Medulla oblongata (tissue), 1 donor: ENCODE data around the gene SOAT2.

Experiments used
- DNase-seq: peaks from one replicate; pipeline ENCODE4 v3.0.0-alpha.2; 2015; ENCODE audit errors: extremely low spot score

SOAT2 gene

DNA sequence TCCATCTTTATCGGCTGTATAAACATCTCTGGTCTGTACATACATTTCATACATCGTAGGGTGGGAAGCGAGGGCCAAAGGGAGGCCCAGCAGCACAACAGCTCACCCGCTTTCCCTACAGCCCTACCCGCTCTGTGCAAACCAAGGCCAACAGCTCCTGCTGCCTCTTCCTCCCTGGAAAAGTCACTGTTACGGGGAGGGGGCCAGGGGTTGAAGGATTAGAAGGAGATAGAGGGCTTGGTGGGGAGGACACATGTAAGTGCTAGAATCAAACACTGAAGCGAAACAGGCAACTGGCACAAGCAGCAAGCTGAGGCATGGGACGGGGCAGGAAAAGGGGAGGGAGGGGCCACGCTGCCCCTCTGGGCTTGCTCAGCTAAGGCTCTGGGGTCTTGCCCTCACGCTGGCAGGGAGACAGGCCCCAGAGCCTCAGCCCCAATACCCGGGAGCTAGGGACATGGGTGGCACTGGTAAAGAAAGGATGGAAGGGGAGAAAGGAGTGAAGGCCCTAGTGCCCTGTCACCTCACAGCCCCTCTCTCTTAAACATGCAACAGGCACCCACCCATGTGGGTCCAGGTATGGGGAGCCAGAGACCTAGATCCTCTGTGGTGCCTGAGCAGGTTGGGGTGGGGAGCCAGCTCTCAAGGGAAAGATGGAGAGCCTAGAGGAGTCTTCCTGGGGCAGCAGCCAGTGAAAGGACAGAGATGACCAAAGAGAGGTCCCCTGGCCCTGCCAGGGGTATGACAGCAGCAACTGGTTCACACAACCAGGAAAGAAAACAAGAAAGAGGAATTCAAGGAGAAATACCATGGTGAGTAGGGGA, 38.5 kb upstream of the SOAT2 start:
- no peak for DNase-seq

- no peak for DNase-seq
Measured at GRCh38 chr12:53065470-53065869, 37.8 kb upstream of the SOAT2 start.

- peak; percentile 81 for DNase-seq
Measured at GRCh38 chr12:53065975-53066931, 37.0 kb upstream of the SOAT2 start.

- DNase-seq: no peak
Measured at GRCh38 chr12:53067074-53067992, 36.0 kb upstream of the SOAT2 start.

GRCh38 chr12:53067993-53068770, 35.1 kb upstream of the SOAT2 start:
- DNase-seq: no peak

- DNase-seq: no peak
Measured at GRCh38 chr12:53068811-53069585, 34.3 kb upstream of the SOAT2 start.

DNA sequence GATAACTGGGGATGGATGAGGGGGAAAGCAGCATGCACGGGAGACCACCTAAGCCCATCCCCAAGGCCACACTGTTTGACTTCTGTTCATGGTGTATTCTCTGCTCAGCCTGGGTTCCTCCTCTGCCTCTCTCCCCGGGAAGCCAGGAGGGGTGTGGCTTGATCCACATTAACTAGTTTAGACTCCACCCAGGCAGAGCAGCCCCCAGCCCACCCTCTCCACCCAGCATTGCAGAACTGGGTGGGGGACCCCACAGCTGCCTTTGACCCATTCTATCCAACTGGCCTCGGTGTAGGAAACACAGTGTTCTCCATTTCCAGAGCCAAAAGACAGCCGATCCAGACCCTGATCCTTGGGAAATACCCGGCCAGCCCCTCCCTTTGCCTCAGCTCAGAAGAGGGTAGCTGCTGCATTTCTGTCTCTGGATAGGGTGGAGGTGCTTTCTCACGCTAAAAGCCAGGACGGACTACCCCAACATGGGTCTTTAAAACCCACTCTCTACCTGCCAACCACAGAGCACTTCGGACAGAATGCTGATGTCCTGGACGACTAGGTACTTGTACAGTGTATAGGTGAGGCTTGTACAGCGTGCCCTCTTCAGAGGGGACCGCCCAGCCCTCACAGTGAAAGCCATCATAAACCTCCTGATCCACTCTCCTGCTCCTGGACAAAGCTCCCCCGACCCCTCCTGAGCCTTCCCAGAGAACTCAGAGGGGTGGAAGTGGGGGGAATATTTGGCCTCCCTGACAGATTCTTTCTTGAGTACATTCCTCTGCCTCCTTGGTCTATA, 33.5 kb upstream of the SOAT2 start:
- no peak for DNase-seq

DNA sequence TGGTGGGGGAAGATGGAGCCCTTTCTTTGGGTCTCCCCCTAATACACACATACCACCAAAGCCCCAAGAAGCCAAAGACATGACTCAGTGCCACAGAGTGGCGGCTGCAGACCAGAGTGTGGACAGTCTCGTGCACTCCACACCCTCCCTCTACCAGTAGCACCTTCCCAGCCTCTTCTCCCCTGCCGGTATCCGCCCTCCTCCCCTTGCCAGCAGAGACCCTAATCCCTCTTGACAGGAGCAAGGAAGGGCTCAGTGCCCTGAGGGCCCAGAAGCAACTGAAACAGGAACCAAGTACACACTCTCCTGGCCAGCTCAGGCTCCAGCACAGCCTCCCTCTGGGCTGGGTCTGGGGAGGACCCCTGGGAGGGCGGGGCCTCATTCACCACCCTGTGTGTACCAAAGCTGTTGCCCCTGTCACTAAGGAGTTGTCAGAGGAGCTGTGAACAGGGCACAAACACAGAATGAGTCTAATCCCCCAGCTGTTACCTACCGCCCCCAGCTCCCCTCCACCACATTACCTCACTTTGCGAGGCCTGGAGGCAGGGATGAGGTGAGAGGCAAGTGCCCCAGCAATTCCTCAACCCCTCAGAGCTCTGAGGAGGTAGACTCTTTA, 32.3 kb upstream of the SOAT2 start:
- DNase-seq: no peak

- no peak for DNase-seq
Measured at GRCh38 chr12:53071591-53072551, 31.4 kb upstream of the SOAT2 start.

DNA sequence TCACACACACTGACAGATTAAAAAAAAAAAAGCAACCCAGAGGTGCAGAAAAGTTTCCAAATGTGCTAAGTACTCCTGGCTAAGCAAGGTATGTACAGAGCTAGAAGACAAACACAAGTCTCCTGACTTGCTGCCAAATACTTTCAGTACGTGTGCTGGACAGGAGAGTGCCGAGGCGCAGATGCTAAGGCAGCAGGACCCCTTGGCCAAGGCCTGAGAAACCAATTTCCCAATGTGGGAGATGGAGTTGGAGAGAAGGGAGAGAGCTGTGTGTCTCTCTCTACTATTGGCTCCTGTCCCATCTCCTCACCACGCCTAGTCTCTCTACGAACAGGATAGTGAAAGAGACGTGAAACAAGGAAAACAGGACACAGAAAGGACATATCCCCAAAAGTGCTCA, 29.4 kb upstream of the SOAT2 start:
- no peak for DNase-seq

GRCh38 chr12:53074283-53074998, 28.8 kb upstream of the SOAT2 start:
- DNase-seq: no peak

- DNase-seq: no peak
Measured at GRCh38 chr12:53074999-53075370, 28.3 kb upstream of the SOAT2 start.

GRCh38 chr12:53076461-53076860, 26.8 kb upstream of the SOAT2 start:
- DNase-seq: no peak

DNA sequence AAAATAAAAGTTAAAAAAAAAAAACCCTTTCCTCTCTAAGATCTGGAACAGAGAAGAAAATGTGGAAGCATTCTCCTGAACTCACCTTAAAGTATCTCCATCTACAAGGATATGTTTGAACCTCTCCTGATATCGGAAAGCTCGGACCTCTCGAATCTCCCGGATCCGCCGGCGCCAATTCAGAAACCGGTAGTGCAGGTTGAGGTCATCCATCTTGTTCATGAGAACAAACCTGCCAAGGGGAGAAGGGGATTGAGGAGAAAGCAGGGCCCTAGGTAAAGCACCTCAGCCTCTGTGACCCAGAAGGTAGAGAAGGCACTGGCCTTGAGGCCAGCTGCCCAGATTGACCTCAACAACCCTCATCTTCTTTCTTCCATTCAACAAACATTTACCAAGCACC, 26.3 kb upstream of the SOAT2 start:
- no peak for DNase-seq

- DNase-seq: peak; percentile 33
Measured at GRCh38 chr12:53078425-53079225, 24.7 kb upstream of the SOAT2 start.
